SU-DHL-6 (cell line): ENCODE results near the gene CALN1.

Source experiments
- H2AFZ ChIP-seq: fragments of 200-600 bp; sonication (generic); 2 replicates; pipeline ENCODE4 v1.6.1; 2014; ENCODE audit warnings: low read depth, mild to moderate bottlenecking, moderate library complexity, mixed read lengths, antibody characterized with exemption, low read length; ENCODE audit not compliant: severe bottlenecking
- H3F3A ChIP-seq: fragments of 200-600 bp; shearing (Covaris generic); 2 replicates; pipeline ENCODE4 v1.6.0; 2016; ENCODE audit warnings: antibody characterized with exemption, mild to moderate bottlenecking; ENCODE audit not compliant: insufficient read depth
- H3K27ac ChIP-seq: fragments of 200-600 bp; sonication (generic); 2 replicates; pipeline ENCODE4 v1.5.1; 2016; ENCODE audit warnings: low read depth, mild to moderate bottlenecking, low read length, moderate library complexity, mixed read lengths
- H3K27me3 ChIP-seq: fragments of 200-600 bp; sonication (generic), shearing (Covaris generic); 2 replicates; pipeline ENCODE4 v1.6.0; 2014; ENCODE audit warnings: mild to moderate bottlenecking, low read length
- H3K36me3 ChIP-seq: fragments of 200-600 bp; sonication (generic); 2 replicates; pipeline ENCODE4 v1.6.1; 2014; ENCODE audit warnings: mild to moderate bottlenecking, low read length, mixed read lengths
- H3K4me2 ChIP-seq: fragments of 300-600, 200-600 bp; shearing (Covaris generic), sonication (generic); 2 replicates; pipeline ENCODE4 v1.6.0; 2014; ENCODE audit warnings: low read length, low read depth, mild to moderate bottlenecking; ENCODE audit not compliant: poor library complexity, severe bottlenecking
- H3K4me3 ChIP-seq: fragments of 200-600 bp; sonication (generic); 2 replicates; pipeline ENCODE4 v1.5.1; 2014; ENCODE audit warnings: antibody characterized with exemption, low read length, mild to moderate bottlenecking, mixed read lengths; ENCODE audit not compliant: insufficient read depth, poor library complexity, severe bottlenecking
- H3K79me2 ChIP-seq: fragments of 200-600 bp; sonication (generic); 2 replicates; pipeline ENCODE4 v1.6.1; 2014; ENCODE audit warnings: mild to moderate bottlenecking, low read length, moderate library complexity; ENCODE audit not compliant: insufficient read depth
- H3K9ac ChIP-seq: fragments of 200-600 bp; sonication (generic); 2 replicates; pipeline ENCODE4 v1.7.0; 2014; ENCODE audit warnings: mild to moderate bottlenecking, low read length
- H3K9me2 ChIP-seq: fragments of 200-600 bp; sonication (generic); replicated peaks from 2 replicates; pipeline ENCODE4 v1.6.1; 2014; ENCODE audit warnings: low read length; ENCODE audit not compliant: insufficient read depth
- H3K9me3 ChIP-seq: fragments of 200-600 bp; sonication (generic); 2 replicates; pipeline ENCODE4 v1.6.1; 2014; ENCODE audit warnings: low read length, mixed read lengths; ENCODE audit not compliant: insufficient read depth
- H4K20me1 ChIP-seq: fragments of 200-600 bp; sonication (generic); 2 replicates; pipeline ENCODE4 v1.6.1; 2014; ENCODE audit warnings: low read depth, mild to moderate bottlenecking, antibody characterized with exemption, low read length, moderate library complexity, mixed read lengths
- EZH2phosphoT487 ChIP-seq: fragments of 200-600 bp; sonication (generic), shearing (Covaris generic); conservative IDR thresholded peaks from 2 replicates; pipeline ENCODE4 v1.6.1; 2018; ENCODE audit warnings: mild to moderate bottlenecking, antibody characterized with exemption, low read length, moderate library complexity, mixed read lengths
- TF ChIP-seq, protein P1 (sequence below): fragments of 200-600 bp; sonication (generic); IDR thresholded peaks from one replicate; pipeline ENCODE4 v1.5.1; 2017; ENCODE audit warnings: antibody characterized with exemption, mild to moderate bottlenecking, low read length, moderate library complexity; ENCODE audit not compliant: insufficient read depth, poor library complexity, severe bottlenecking

The CALN1 gene

DNA sequence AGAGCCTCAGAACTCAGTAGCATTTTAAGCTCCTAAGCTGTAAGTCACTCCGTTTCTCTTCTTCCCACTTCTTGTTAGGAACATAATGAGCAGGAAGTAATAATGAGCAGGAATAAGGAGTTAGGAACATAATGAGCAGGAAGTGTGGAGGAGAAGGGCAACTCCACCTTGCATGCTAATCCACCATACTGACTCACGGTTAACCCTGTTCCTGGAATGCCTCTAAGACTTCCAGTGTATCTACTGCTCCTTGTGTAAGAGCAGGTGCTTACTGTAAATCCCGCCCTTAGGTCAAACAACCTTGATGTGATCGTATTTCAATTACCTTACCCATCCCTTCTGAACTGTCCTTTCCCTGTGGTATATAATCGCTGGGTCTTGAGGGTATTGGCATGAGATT is 528.7 kb downstream of the CALN1 start:
- no peaks in the 10 kb centered on the region for H3F3A ChIP-seq
- H3K79me2 ChIP-seq, result no peaks in the 10 kb centered on the region
- 0 out of 2 replicates have a peak, but pooled peaks cover 5% of the 10 kb centered on the region for H3K9me3 ChIP-seq
- TF ChIP-seq, protein P1, sequence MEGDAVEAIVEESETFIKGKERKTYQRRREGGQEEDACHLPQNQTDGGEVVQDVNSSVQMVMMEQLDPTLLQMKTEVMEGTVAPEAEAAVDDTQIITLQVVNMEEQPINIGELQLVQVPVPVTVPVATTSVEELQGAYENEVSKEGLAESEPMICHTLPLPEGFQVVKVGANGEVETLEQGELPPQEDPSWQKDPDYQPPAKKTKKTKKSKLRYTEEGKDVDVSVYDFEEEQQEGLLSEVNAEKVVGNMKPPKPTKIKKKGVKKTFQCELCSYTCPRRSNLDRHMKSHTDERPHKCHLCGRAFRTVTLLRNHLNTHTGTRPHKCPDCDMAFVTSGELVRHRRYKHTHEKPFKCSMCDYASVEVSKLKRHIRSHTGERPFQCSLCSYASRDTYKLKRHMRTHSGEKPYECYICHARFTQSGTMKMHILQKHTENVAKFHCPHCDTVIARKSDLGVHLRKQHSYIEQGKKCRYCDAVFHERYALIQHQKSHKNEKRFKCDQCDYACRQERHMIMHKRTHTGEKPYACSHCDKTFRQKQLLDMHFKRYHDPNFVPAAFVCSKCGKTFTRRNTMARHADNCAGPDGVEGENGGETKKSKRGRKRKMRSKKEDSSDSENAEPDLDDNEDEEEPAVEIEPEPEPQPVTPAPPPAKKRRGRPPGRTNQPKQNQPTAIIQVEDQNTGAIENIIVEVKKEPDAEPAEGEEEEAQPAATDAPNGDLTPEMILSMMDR, result no peak
- TF ChIP-seq EZH2phosphoT487, result no peak
- H3K27ac ChIP-seq, result no peak overlapping the region
- H3K4me2 ChIP-seq, result no peak overlapping the region
- H3K9ac ChIP-seq, result no peak overlapping the region
- no peaks in the 10 kb centered on the region for H3K27me3 ChIP-seq
- 0 out of 2 replicates have a peak, but pooled peaks cover 3% of the 10 kb centered on the region for H3K9me2 ChIP-seq
- H4K20me1 ChIP-seq, result no peaks in the 10 kb centered on the region
- H2AFZ ChIP-seq, result no peak overlapping the region
- no peaks in the 10 kb centered on the region for H3K36me3 ChIP-seq
- H3K4me3 ChIP-seq, result no peak overlapping the region

DNA sequence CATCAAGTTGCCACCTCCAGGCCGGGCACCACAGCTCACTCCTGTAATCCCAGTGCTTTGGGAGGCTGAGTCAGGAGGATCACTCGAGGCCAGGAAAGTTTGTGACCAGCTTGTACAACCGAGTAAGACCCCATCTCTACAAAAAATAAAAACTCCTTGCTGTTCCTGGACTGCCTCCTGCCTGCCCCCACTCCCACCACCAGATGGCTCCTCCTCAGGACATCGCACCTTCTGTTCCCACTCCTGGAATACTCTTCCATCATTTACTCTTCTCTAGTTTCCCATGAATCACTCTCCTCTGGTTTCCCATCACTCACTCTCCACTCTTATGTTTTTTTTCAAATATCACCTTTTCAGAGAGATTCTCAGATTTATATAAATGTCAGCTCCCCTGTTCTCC is 540.7 kb downstream of the CALN1 start:
- H3K36me3 ChIP-seq, result no peaks in the 10 kb centered on the region
- 0 out of 2 replicates have a peak, but pooled peaks cover 2% of the 10 kb centered on the region for H3K27me3 ChIP-seq
- no peaks in the 10 kb centered on the region for H4K20me1 ChIP-seq
- no peaks in the 10 kb centered on the region for H3K79me2 ChIP-seq
- H3K9ac ChIP-seq, result no peak overlapping the region
- TF ChIP-seq, protein P1, result no peak
- TF ChIP-seq EZH2phosphoT487, result no peak
- H3K27ac ChIP-seq, result no peak overlapping the region
- no peaks in the 10 kb centered on the region for H3K9me3 ChIP-seq
- H3K4me3 ChIP-seq, result no peak overlapping the region
- no peak overlapping the region for H2AFZ ChIP-seq
- no peaks in the 10 kb centered on the region for H3K9me2 ChIP-seq
- no peak overlapping the region for H3K4me2 ChIP-seq
- no peaks in the 10 kb centered on the region for H3F3A ChIP-seq

DNA sequence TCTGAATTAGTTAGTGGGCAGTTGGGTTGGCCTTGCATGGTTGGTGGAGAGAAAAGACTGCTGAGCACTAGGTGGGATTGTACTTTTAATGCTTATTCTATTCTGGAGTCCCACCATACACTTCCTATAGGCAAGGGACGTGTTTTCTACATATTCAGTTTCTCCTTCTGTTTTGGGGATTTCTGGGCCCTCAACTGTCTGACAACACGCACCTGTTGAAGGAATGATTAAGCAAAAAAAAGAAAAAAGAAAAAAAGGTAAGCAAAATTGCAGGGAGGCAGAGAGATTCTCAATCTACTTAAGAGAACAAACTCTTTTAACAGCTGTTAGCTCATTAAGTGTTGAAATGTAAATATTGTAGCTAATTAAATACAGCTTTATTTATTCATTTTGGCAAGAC is 541.3 kb downstream of the CALN1 start:
- H4K20me1 ChIP-seq, result no peaks in the 10 kb centered on the region
- no peaks in the 10 kb centered on the region for H3F3A ChIP-seq
- H3K27ac ChIP-seq, result no peak overlapping the region
- H3K27me3 ChIP-seq, result 0 out of 2 replicates have a peak, but pooled peaks cover 2% of the 10 kb centered on the region
- no peaks in the 10 kb centered on the region for H3K36me3 ChIP-seq
- H3K4me2 ChIP-seq, result no peak overlapping the region
- H3K79me2 ChIP-seq, result no peaks in the 10 kb centered on the region
- H2AFZ ChIP-seq, result no peak overlapping the region
- no peaks in the 10 kb centered on the region for H3K9me3 ChIP-seq
- no peak overlapping the region for H3K4me3 ChIP-seq
- no peak overlapping the region for H3K9ac ChIP-seq
- TF ChIP-seq, protein P1, result no peak
- no peak for TF ChIP-seq EZH2phosphoT487
- H3K9me2 ChIP-seq, result no peaks in the 10 kb centered on the region
